Measurements from ENCODE around the gene CDH4. TPM values are rescaled to one million over a fixed set of nuclear protein-coding genes. Genes with fewer than 3 reads are reported as not detected.

The CDH4 gene
- total RNA-seq, 1 donor from 2014 or later, result 0.17 TPM

GRCh38 chr20:61758564-61759200 is 506.6 kb downstream of the CDH4 start:
- DNase-seq, result no peak

GRCh38 chr20:61759286-61760065 is 507.4 kb downstream of the CDH4 start:
- DNase-seq, result no peak

GRCh38 chr20:61760321-61760720 is 508.3 kb downstream of the CDH4 start:
- DNase-seq, result no peak

GRCh38 chr20:61760731-61761130 is 508.7 kb downstream of the CDH4 start:
- no peak for DNase-seq

GRCh38 chr20:61761453-61762166 is 509.5 kb downstream of the CDH4 start:
- DNase-seq, result no peak

GRCh38 chr20:61762167-61762710 is 510.2 kb downstream of the CDH4 start:
- DNase-seq, result no peak

- DNase-seq, result no peak
These were observed 511.1 kb downstream of the CDH4 start for GRCh38 chr20:61762886-61763739.

GRCh38 chr20:61763740-61764400 is 511.8 kb downstream of the CDH4 start:
- DNase-seq, result no peak

- DNase-seq, result no peak
These were observed 512.5 kb downstream of the CDH4 start for GRCh38 chr20:61764471-61765025.

GRCh38 chr20:61765081-61765870 is 513.2 kb downstream of the CDH4 start:
- no peak for DNase-seq

- DNase-seq, result no peak
These were observed 514.0 kb downstream of the CDH4 start for GRCh38 chr20:61765871-61766654.

- no peak for DNase-seq
These were observed 515.0 kb downstream of the CDH4 start for GRCh38 chr20:61766921-61767610.

GRCh38 chr20:61767761-61768494 is 515.9 kb downstream of the CDH4 start:
- DNase-seq, result no peak

- DNase-seq, result no peak
These were observed 516.7 kb downstream of the CDH4 start for GRCh38 chr20:61768571-61769285.

GRCh38 chr20:61769286-61769832 is 517.3 kb downstream of the CDH4 start:
- DNase-seq, result no peak

- DNase-seq, result no peak
These were observed 518.1 kb downstream of the CDH4 start for GRCh38 chr20:61770113-61770585.

- DNase-seq, result no peak
These were observed 519.8 kb downstream of the CDH4 start for GRCh38 chr20:61771805-61772350.

All from dermis blood vessel endothelial cell (primary cell).